Activated CD4-positive, alpha-beta T cell treated with anti-CD3 and anti-CD28 coated beads, Interleukin-2, amount 10 ng/mL, durations not matched to agents 24 days and 14 days (primary cell): ENCODE measurements around the gene KRT10. TPM values are rescaled to one million over a fixed set of nuclear protein-coding genes. Genes with fewer than 3 reads are reported as not detected.

Experiments used
- DNase-seq: peaks from one replicate; pipeline ENCODE4 v3.0.0; 2022
- H3K27ac Mint-ChIP-seq: one replicate; pipeline ENCODE4 v1.8.0; 2022; ENCODE audit warnings: mild to moderate bottlenecking, mixed read lengths
- H3K27me3 Mint-ChIP-seq: one replicate; pipeline ENCODE4 v1.8.0; 2022; ENCODE audit warnings: mixed read lengths
- H3K36me3 Mint-ChIP-seq: one replicate; pipeline ENCODE4 v1.8.0; 2022; ENCODE audit warnings: low read depth, mild to moderate bottlenecking, mixed read lengths
- H3K4me1 Mint-ChIP-seq: one replicate; pipeline ENCODE4 v1.8.0; 2021; ENCODE audit warnings: mixed read lengths
- H3K4me3 Mint-ChIP-seq: one replicate; pipeline ENCODE4 v1.8.0; 2022; ENCODE audit warnings: mild to moderate bottlenecking, moderate library complexity, mixed read lengths
- H3K9me3 Mint-ChIP-seq: one replicate; pipeline ENCODE4 v1.8.0; 2021; ENCODE audit warnings: mixed read lengths
- intact Hi-C: fragments of 100-400 bp; cut with micrococcal nuclease; formaldehyde crosslinking; loops from one replicate; pipeline ENCODE4 v1.15.1; 2023
- total RNA-seq: library from RNA; stranded (reverse); gene quantifications from 2 replicates; pipeline ENCODE4 v1.2.3, GENCODE V29; 2022

The KRT10 gene
- total RNA-seq, 1 donor from 2014 or later = 27.8 TPM

DNA sequence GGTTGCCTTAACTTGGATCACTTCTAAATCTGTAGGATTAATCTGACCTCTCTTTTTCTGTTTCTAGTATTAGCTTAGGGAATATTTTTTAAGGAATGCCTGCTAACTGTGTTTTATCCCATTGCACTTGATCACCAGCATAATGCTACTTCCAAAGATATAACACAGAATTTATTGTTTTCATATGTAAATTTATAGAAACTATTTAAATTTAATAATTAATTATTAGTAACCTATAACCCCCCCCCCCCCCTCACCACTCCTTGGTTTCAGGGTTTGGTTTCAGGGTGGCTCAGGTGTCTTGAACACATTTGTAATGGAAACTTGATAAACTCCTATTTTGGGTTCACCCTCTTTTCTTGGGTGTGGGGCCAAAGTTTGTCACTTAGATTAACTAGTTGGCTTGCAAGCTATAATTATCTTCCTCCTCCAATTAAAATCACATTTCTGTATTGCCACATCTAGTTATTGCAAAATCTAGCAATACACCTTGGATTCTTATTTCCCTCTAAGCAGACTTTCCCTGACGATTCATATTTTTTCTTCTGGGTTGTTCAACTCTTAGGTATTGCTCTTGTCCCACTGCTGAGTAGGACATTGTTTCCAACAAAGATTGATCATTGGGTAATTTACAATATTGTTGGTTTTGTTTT is 26.3 kb upstream of the KRT10 start:
- H3K4me3 Mint-ChIP-seq = no peak overlapping the region
- H3K27me3 Mint-ChIP-seq = peaks cover 40% of the 10 kb centered on the region
- no peaks in the 10 kb centered on the region for H3K36me3 Mint-ChIP-seq
- no peak overlapping the region for H3K27ac Mint-ChIP-seq
- DNase-seq = no peak
- H3K9me3 Mint-ChIP-seq = no peaks in the 10 kb centered on the region
- intact Hi-C loops = no loop called here
- no peaks in the 10 kb centered on the region for H3K4me1 Mint-ChIP-seq

DNA sequence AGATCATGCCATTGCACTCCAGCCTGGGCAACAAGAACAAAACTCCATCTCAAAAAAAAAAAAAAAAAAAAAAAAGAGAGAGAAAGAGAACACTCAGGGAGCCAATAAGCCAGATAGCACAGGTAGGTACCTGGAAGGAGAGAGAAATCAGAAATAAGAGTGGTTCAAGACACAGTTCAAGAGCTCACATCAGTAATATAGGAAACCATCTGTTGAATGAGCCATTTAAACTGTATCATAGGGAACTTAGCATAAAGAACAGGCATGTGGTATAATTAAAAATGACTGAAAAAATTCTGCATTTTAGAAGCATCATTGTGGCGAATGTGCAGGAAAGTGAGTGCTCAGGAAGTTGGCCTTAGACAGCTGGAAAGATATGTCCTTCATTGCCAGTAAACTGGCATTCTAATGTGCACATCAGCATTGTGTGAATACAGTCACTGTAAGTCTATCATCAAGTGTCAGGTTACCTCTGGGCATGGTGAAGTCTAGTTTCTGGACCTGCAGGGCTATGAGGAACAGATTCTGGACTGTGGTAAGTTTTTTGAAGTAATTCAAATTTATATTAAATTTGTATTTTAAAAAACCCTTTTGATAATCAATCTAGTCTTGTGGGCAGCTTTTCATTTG is 24.2 kb upstream of the KRT10 start:
- no peaks in the 10 kb centered on the region for H3K36me3 Mint-ChIP-seq
- no peak for DNase-seq
- peaks cover 36% of the 10 kb centered on the region for H3K27me3 Mint-ChIP-seq
- no peaks in the 10 kb centered on the region for H3K4me1 Mint-ChIP-seq
- H3K4me3 Mint-ChIP-seq = no peak overlapping the region
- intact Hi-C loops = no loop called here
- no peak overlapping the region for H3K27ac Mint-ChIP-seq
- no peaks in the 10 kb centered on the region for H3K9me3 Mint-ChIP-seq

DNA sequence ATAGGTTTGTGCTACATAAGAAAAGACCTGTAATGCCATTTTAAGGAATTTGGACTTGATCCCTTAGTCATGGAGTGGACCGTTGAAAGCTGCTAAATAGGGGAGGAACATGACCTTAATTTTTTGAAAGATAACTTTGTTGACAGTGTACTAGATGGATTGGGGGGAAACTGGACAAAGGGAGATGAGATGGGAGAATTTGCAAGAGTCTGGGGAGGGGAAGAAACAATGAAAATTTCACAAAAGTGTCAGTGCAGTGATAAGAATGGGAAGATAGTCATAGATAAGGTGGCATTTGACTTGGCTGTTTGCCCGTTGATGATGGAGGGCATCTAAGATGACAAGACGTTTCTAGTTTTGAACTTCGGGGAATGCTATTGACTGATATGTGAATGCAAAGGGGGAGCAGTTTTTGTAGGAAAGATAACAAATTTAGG is 22.3 kb upstream of the KRT10 start:
- Mint-ChIP-seq H3K27ac (no peak overlapping the region), H3K4me3 (no peak overlapping the region), H3K9me3 (no peaks in the 10 kb centered on the region), H3K27me3 (peaks cover 30% of the 10 kb centered on the region), H3K4me1 (no peaks in the 10 kb centered on the region), H3K36me3 (no peaks in the 10 kb centered on the region)
- intact Hi-C loops = no loop called here
- DNase-seq = no peak

DNA sequence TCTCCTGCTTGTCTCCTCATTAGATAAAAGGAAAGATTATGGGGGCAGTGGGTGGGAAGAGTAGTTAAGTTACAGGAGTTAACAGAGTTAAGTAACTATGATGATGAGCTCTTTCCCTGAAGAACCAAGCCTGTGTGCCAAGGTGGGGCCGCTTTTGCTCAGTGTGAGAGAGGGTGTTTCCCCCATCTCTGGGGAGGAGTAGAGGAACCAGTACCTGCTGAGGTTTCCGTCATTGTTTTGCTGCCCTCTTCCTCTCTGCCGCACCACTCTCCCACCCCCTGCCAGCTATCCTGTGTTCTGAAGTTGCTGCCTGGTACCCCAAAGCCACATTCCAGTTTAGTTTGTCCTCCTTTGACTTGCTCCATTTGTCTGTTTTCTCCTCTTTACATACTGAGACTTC is 20.8 kb upstream of the KRT10 start:
- H3K9me3 Mint-ChIP-seq = no peaks in the 10 kb centered on the region
- H3K27ac Mint-ChIP-seq = no peak overlapping the region
- intact Hi-C loops = no loop called here
- no peak for DNase-seq
- no peak overlapping the region for H3K4me3 Mint-ChIP-seq
- peaks cover 28% of the 10 kb centered on the region for H3K27me3 Mint-ChIP-seq
- no peaks in the 10 kb centered on the region for H3K4me1 Mint-ChIP-seq
- no peaks in the 10 kb centered on the region for H3K36me3 Mint-ChIP-seq

- DNase-seq = no peak
- no peak overlapping the region for H3K27ac Mint-ChIP-seq
- no peak overlapping the region for H3K4me3 Mint-ChIP-seq
- H3K4me1 Mint-ChIP-seq = no peaks in the 10 kb centered on the region
- H3K36me3 Mint-ChIP-seq = no peaks in the 10 kb centered on the region
- intact Hi-C loops = no loop called here
- H3K9me3 Mint-ChIP-seq = no peaks in the 10 kb centered on the region
- peaks cover 28% of the 10 kb centered on the region for H3K27me3 Mint-ChIP-seq
Measured at GRCh38 chr17:40841246-40841645, 18.8 kb upstream of the KRT10 start.

- no peaks in the 10 kb centered on the region for H3K9me3 Mint-ChIP-seq
- intact Hi-C loops = no loop called here
- no peak overlapping the region for H3K4me3 Mint-ChIP-seq
- H3K36me3 Mint-ChIP-seq = no peaks in the 10 kb centered on the region
- no peak for DNase-seq
- H3K27ac Mint-ChIP-seq = no peak overlapping the region
- H3K4me1 Mint-ChIP-seq = no peaks in the 10 kb centered on the region
- H3K27me3 Mint-ChIP-seq = peaks cover 11% of the 10 kb centered on the region
Measured at GRCh38 chr17:40839194-40839593, 16.8 kb upstream of the KRT10 start.

DNA sequence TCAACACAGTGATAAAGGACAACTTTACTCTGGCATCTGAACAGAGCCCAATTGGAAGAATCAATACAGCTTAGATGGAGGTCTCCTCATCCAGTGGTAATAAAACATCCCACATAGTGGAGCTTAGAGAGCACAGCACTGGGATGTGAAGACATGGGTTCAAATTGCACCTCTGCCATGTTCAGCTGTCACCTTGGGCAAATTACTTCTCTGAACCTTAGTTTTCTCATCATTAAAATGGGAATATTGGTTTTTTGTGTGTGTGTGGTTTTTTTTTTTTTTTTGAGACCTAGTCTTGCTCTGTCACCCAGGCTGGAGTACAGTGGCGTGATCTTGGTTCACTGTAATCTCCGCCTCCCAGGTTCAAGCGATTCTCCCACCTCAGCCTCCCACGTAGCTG is 13.6 kb upstream of the KRT10 start:
- intact Hi-C loops = no loop called here
- Mint-ChIP-seq H3K4me3 (no peak overlapping the region), H3K36me3 (no peaks in the 10 kb centered on the region), H3K4me1 (peaks cover 3% of the 10 kb centered on the region), H3K27ac (no peak overlapping the region), H3K9me3 (no peaks in the 10 kb centered on the region), H3K27me3 (peaks cover 2% of the 10 kb centered on the region)
- DNase-seq = no peak

DNA sequence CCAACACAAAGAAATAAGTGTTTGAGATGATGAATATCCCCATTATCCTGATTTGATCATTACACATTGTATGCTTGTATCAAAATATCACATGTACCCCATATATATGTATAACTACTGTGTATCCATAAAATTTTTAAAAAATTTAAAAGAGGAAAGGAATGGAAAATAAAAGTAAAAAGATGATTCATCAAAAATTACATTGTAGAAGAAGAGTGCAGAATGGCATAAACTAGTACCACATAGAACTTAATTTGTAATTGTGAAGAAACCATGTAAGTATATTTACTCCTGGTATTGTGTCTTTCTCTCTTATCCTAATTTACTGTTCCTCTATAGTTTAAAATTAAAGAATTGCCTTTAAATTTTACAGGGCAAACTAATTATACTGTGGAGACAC is 11.5 kb upstream of the KRT10 start:
- Mint-ChIP-seq H3K4me3 (no peak overlapping the region), H3K9me3 (peaks cover 5% of the 10 kb centered on the region), H3K36me3 (no peaks in the 10 kb centered on the region), H3K4me1 (peaks cover 3% of the 10 kb centered on the region), H3K27me3 (no peaks in the 10 kb centered on the region), H3K27ac (no peak overlapping the region)
- intact Hi-C loops = no loop called here
- DNase-seq = no peak

GRCh38 chr17:40832840-40833239 is 10.4 kb upstream of the KRT10 start:
- intact Hi-C loops = no loop called here

DNA sequence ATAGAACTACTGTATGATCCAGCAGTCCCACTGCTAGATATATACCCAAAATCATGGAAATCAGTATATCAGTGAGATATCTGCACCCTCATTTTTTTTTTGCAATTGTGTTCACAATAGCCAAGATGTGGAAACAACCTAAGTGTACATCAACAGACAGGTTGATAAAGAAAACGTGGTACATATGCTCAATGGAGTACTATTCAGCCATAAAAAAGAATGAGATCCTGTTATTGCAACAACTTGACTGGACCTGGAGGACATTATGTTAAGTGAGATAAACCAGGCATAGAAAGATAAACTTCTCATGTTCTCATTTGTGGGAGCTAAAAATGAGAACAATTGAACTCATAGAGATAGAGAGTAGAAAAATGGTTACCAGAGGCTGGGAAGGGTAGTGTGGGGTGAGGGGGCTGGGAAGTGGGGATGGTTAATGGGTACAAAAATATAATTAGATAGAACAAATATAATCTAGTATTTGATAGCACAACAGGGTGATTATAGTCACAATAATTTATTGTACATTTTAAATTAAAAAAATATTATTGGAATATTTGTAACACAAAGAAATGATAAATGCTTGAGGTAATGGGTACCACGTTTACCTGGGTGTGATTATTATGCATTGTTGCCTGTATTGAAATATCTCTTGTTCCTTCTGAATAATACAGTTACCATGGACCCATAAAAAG is 7.8 kb upstream of the KRT10 start:
- H3K27me3 Mint-ChIP-seq = peaks cover 10% of the 10 kb centered on the region
- intact Hi-C loops = no loop called here
- DNase-seq = no peak
- H3K4me1 Mint-ChIP-seq = peaks cover 12% of the 10 kb centered on the region
- no peaks in the 10 kb centered on the region for H3K36me3 Mint-ChIP-seq
- peaks cover 8% of the 10 kb centered on the region for H3K9me3 Mint-ChIP-seq
- no peak overlapping the region for H3K27ac Mint-ChIP-seq
- H3K4me3 Mint-ChIP-seq = no peak overlapping the region

More at GRCh38 chr17:40832840-40833239, 10.4 kb upstream of the KRT10 start:
- Mint-ChIP-seq H3K9me3 (peaks cover 5% of the 10 kb centered on the region), H3K4me1 (peaks cover 6% of the 10 kb centered on the region), H3K27ac (no peak overlapping the region), H3K27me3 (peaks cover 2% of the 10 kb centered on the region), H3K4me3 (no peak overlapping the region), H3K36me3 (no peaks in the 10 kb centered on the region)
- DNase-seq = no peak

DNA sequence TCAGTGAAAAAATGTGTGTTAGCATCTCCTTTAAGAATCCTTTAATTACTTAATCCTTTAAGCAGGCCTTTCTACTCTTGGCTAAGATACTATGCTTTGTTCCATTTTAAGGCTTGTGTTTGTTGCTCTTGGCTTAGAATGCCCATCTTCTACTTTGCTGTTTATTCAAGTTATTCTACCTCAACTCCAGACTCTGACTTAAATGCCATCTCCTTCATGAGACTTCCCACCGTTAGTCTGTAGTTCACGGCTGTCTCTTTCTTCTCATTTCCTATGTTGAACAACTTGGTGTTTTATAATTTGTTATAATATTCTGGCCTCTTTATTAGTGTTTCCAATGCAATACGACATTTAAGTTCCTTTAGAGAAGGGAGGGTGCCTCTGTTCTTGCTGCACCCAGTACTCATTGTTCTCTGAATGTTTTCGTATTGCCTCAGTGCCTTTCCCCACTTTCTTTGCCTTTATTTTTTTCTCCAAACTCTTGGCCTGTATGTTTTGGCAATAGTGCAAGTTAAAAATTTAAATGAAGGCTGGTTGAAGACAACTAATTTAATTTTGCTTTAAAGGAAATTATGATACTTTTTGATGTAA is 6.1 kb upstream of the KRT10 start:
- intact Hi-C loops = no loop called here
- DNase-seq = no peak
- Mint-ChIP-seq H3K9me3 (peaks cover 8% of the 10 kb centered on the region), H3K36me3 (no peaks in the 10 kb centered on the region), H3K27me3 (peaks cover 11% of the 10 kb centered on the region), H3K4me1 (peaks cover 15% of the 10 kb centered on the region), H3K27ac (no peak overlapping the region), H3K4me3 (no peak overlapping the region)

DNA sequence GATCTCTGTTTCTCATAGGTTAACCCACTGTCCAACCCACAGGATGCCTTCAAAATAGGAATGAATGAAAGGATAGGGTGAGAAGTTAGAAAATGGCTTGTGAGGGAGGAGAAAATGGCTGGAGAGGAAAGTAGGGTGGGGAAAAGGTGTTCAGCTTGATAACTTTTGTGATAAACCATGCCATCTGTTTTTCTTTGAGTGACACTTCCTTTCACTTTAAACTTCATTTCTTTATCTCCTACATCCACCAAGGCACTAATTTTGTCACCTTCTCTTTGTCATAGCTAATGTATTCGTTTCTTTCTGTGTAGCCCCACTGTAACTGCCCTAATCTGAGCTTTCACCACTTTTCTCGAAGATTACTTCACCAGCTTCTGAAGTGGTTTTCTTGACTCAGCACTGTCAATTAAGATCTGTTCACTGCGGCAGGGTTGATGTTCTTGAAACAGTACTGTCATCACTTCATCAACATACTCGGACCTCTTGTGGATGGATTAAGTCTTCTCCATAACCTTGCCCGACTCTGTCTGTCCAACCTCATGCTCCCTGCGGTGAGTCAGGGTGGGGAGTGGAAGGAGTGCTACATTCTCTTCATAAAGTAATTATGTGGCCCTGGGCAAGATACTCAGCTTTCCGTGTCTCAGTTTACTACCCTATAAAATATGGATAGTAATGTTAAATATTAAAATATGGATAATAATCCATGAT is 5.5 kb upstream of the KRT10 start:
- H3K9me3 Mint-ChIP-seq = peaks cover 8% of the 10 kb centered on the region
- no peak overlapping the region for H3K4me3 Mint-ChIP-seq
- H3K4me1 Mint-ChIP-seq = peaks cover 13% of the 10 kb centered on the region
- intact Hi-C loops = no loop called here
- H3K36me3 Mint-ChIP-seq = no peaks in the 10 kb centered on the region
- peaks cover 11% of the 10 kb centered on the region for H3K27me3 Mint-ChIP-seq
- DNase-seq = no peak
- no peak overlapping the region for H3K27ac Mint-ChIP-seq

DNA sequence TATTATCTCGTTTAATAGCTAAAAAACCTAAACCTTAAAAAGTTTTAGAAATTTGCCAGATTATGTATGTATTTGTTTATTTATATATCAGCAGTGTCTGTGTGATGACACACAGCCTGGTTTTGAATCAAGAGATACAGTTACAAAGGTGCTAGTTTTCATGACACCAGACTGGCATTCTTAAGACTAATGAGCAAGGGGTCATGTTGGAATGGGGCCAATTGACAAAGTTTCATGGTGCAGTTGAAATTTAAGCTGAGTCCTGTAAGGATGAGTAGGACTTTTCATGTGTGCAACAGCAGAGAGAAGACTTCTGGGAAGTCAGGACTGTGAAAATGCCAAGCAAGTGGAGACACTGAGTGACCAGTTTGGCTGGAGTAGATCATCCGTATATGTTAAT is 3.2 kb upstream of the KRT10 start:
- no peak overlapping the region for H3K27ac Mint-ChIP-seq
- intact Hi-C loops = no loop called here
- H3K4me1 Mint-ChIP-seq = peaks cover 13% of the 10 kb centered on the region
- H3K9me3 Mint-ChIP-seq = peaks cover 8% of the 10 kb centered on the region
- H3K4me3 Mint-ChIP-seq = no peak overlapping the region
- H3K27me3 Mint-ChIP-seq = peaks cover 16% of the 10 kb centered on the region
- peaks cover 1% of the 10 kb centered on the region for H3K36me3 Mint-ChIP-seq
- DNase-seq = no peak
